HepG2 (cell line): ENCODE data around the gene MYADML2. TPM values are rescaled to one million over a fixed set of nuclear protein-coding genes. Genes with fewer than 3 reads are reported as not detected.

Experiments
- BCL3 ChIP-seq: sonication (generic); formaldehyde crosslinking; IDR thresholded peaks from 2 replicates; pipeline ENCODE4 v1.5.1; 2020; ENCODE audit warnings: mild to moderate bottlenecking, missing genetic modification reagents, moderate library complexity
- ERF ChIP-seq: IDR thresholded peaks from 2 replicates; pipeline ENCODE4 v1.6.1; 2018; ENCODE audit warnings: missing biosample characterization, missing genetic modification reagents
- GATAD1 ChIP-seq: IDR thresholded peaks from 2 replicates; pipeline ENCODE4 v1.6.1; 2016; ENCODE audit warnings: missing genetic modification reagents, missing compliant biosample characterization
- HMGXB3 ChIP-seq: sonication (generic); formaldehyde crosslinking; IDR thresholded peaks from 2 replicates; pipeline ENCODE4 v1.4.0; 2020; ENCODE audit warnings: missing genetic modification reagents, borderline replicate concordance
- KAT8 ChIP-seq: IDR thresholded peaks from 2 replicates; pipeline ENCODE4 v1.6.1; 2016; ENCODE audit warnings: missing genetic modification reagents, missing compliant biosample characterization
- KLF6 ChIP-seq: IDR thresholded peaks from 2 replicates; pipeline ENCODE4 v1.8.0; 2016; ENCODE audit warnings: missing biosample characterization, missing genetic modification reagents
- MAZ ChIP-seq, 2 experiments: sonication (generic) in 1 of 2; formaldehyde crosslinking in 1 of 2; IDR thresholded peaks; 2 replicates each; pipeline versions ENCODE4 v1.5.0 to v1.6.1; 2012 to 2020; ENCODE audit warnings: low read depth in 2 of 2, mild to moderate bottlenecking in 2 of 2, borderline replicate concordance in 1 of 2, improper control_type of control experiment in 1 of 2, low read length in 1 of 2, missing genetic modification reagents in 1 of 2, moderate library complexity in 1 of 2
- MEF2D ChIP-seq: sonication (generic); formaldehyde crosslinking; IDR thresholded peaks from 2 replicates; pipeline ENCODE4 v1.5.1; 2020; ENCODE audit warnings: mild to moderate bottlenecking, missing genetic modification reagents
- MXD3 ChIP-seq: IDR thresholded peaks from 2 replicates; pipeline ENCODE4 v1.6.1; 2016; ENCODE audit warnings: mild to moderate bottlenecking, missing biosample characterization, missing genetic modification reagents
- RBAK ChIP-seq: sonication (generic); formaldehyde crosslinking; IDR thresholded peaks from 2 replicates; pipeline ENCODE4 v1.5.1; 2020; ENCODE audit warnings: mild to moderate bottlenecking, missing genetic modification reagents
- RELA ChIP-seq: sonication (generic); formaldehyde crosslinking; IDR thresholded peaks from 2 replicates; pipeline ENCODE4 v1.4.0; 2020; ENCODE audit warnings: missing genetic modification reagents
- TEAD3 ChIP-seq: optimal IDR thresholded peaks from 2 replicates; pipeline ENCODE3; 2016; ENCODE audit warnings: borderline replicate concordance
- THAP7 ChIP-seq: sonication (generic); formaldehyde crosslinking; IDR thresholded peaks from 2 replicates; pipeline ENCODE4 v1.8.1; 2023; ENCODE audit warnings: mild to moderate bottlenecking, missing genetic modification reagents
- ZFYVE20 ChIP-seq: sonication (generic); formaldehyde crosslinking; IDR thresholded peaks from 2 replicates; pipeline ENCODE4 v1.8.0; 2023; ENCODE audit warnings: low read depth, mild to moderate bottlenecking, moderate library complexity, missing genetic modification reagents, borderline replicate concordance
- ZIK1 ChIP-seq: sonication (generic); formaldehyde crosslinking; IDR thresholded peaks from 2 replicates; pipeline ENCODE4 v1.5.0; 2020; ENCODE audit warnings: mild to moderate bottlenecking, low read depth, missing genetic modification reagents, borderline replicate concordance
- ZNF546 ChIP-seq: sonication (generic); formaldehyde crosslinking; conservative IDR thresholded peaks from 2 replicates; pipeline ENCODE4 v1.8.1; 2023; ENCODE audit warnings: mild to moderate bottlenecking, missing genetic modification reagents
- ZNF691 ChIP-seq: sonication (generic); formaldehyde crosslinking; IDR thresholded peaks from 2 replicates; pipeline ENCODE4 v1.4.0; 2020; ENCODE audit warnings: missing genetic modification reagents, low read depth, mild to moderate bottlenecking, borderline replicate concordance
- ZSCAN21 ChIP-seq: sonication (generic); formaldehyde crosslinking; IDR thresholded peaks from 2 replicates; pipeline ENCODE4 v1.8.0; 2022; ENCODE audit warnings: mild to moderate bottlenecking, missing genetic modification reagents, moderate library complexity, borderline replicate concordance
- polyA plus RNA-seq, 8 experiments: library from polyadenylated mRNA; depleted of rRNA in 3 of 8; stranded (reverse) in 7 of 8; unstranded in 1 of 8; fragments of >200 nt; fragmentation: Illumina TruSeq in 4 of 8; extraction: Trizol in 4 of 8; gene quantifications; 2 replicates each; pipeline versions ENCODE4 v1.2.1 to v1.2.3, GENCODE V29; 2011 to 2016; ENCODE audit warnings: low read depth in 4 of 8, missing spikeins in 1 of 8, mixed read lengths in 1 of 8; ENCODE audit not compliant: insufficient read depth in 1 of 8
- total RNA-seq, 5 experiments: library from RNA; depleted of rRNA; stranded (reverse); fragments of >200 nt; fragmentation: Illumina TruSeq; extraction: Trizol; gene quantifications; 2 replicates each; pipeline ENCODE4 v1.2.3, GENCODE V29; 2016; ENCODE audit warnings: low read depth in 1 of 5

MYADML2 gene
- total and polyA plus RNA-seq, 2 of the 13 experiments (the other 11 are each of a cell fraction or from before 2014, with no cell fraction given), result not detected

GRCh38 chr17:81917565-81918332 lies 29.3 kb downstream of the MYADML2 start, which contains the start of gene SIRT7 (continued):
- TF ChIP-seq BCL3 (CRISPR knock-in tag) (0 out of 2 replicates have a peak, but pooled peaks have one; percentile 3), ZSCAN21 (CRISPR knock-in tag) (peak; percentile 92), GATAD1 (CRISPR knock-in tag) (peak; percentile 87), MXD3 (peak; percentile 31; the same call in 1 of the 2 replicates), THAP7 (CRISPR knock-in tag) (0 out of 2 replicates have a peak, but pooled peaks have one; percentile 20), MEF2D (no peak), RELA (CRISPR knock-in tag) (peak; percentile 63; the same call in 1 of the 2 replicates), TEAD3 (CRISPR knock-in tag) (no peak), ZNF546 (CRISPR knock-in tag) (no peak), KLF6 (peak; percentile 76; the same call in 1 of the 2 replicates), ZNF691 (CRISPR knock-in tag) (peak; percentile 63; the same call in 1 of the 2 replicates), ERF (CRISPR knock-in tag) (peak; percentile 31; the same call in 1 of the 2 replicates), RBAK (CRISPR knock-in tag) (no peak), KAT8 (CRISPR knock-in tag) (peak; percentile 74; the same call in 1 of the 2 replicates), HMGXB3 (CRISPR knock-in tag) (no peak), ZIK1 (CRISPR knock-in tag) (peak; percentile 70; the same call in 1 of the 2 replicates), MAZ (IDR thresholded peaks at IDR 0.05; ENCODE audit: borderline replicate concordance, low read depth, low read length) (no peak), MAZ (CRISPR knock-in tag; IDR thresholded peaks at IDR 0.05; ENCODE audit: low read depth) (peak; percentile 65; the same call in 1 of the 2 replicates), ZFYVE20 (CRISPR knock-in tag) (0 out of 2 replicates have a peak, but pooled peaks have one; percentile 73)
